HepG2 (cell line): ENCODE results near the gene NDST1. TPM values are rescaled to one million over a fixed set of nuclear protein-coding genes. Genes with fewer than 3 reads are reported as not detected.

Source experiments
- ATAC-seq: fragments of 200-7000 bp; cut with Tn5 transposase; 3 replicates; pipeline ENCODE4 v1.9.1; 2020; ENCODE audit warnings: mild to moderate bottlenecking, moderate library complexity
- BruUV-seq: library from RNA; stranded (reverse); fragments of 400-500 nt; replicated peaks from 2 replicates; lab custom pipeline; 2021; lab: Mats Ljungman, UMichigan
- CTCF ChIA-PET: fragments of 300-600 bp; formaldehyde crosslinking; extraction: SDS; loops from one replicate; lab custom pipeline; 2021; ENCODE audit warnings: low total read pairs, inconsistent platforms, low intra/inter-chr PET ratio; lab: Yijun Ruan, JAX
- POLR2A ChIA-PET: fragments of 350-600 bp; sonication (Branson Sonifier 250); formaldehyde crosslinking; loops from one replicate; lab custom pipeline; 2020; ENCODE audit warnings: antibody characterized with exemption, inconsistent platforms; lab: Yijun Ruan, JAX
- DNase-seq: peaks from one replicate; pipeline ENCODE4 v3.0.0-alpha.2; 2015; ENCODE audit warnings: low spot score
- FAIRE-seq: peaks from 3 replicates; lab custom pipeline; 2011; peaks lifted over from hg19 to GRCh38; lab: Jason Lieb, UNC
- H2AFZ ChIP-seq: one replicate; pipeline ENCODE4 v1.6.1; 2011; ENCODE audit warnings: low read length, inconsistent platforms
- H3K27ac ChIP-seq: fragments of 300-600 bp; 3 replicates; pipeline ENCODE4 v1.8.0; 2011; ENCODE audit warnings: mixed run types, mild to moderate bottlenecking, mixed read lengths, low read length, inconsistent platforms; ENCODE audit not compliant: insufficient read depth; ENCODE audit errors: extremely low read length
- H3K27me3 ChIP-seq, 2 experiments: fragments of 200-600 bp in 1 of 2; 2 replicates in 1 of 2; 3 replicates in 1 of 2; pipeline versions ENCODE4 v1.6.0 to v1.8.0; 2011; ENCODE audit warnings: low read length in 2 of 2, mild to moderate bottlenecking in 2 of 2, moderate library complexity in 2 of 2, inconsistent platforms in 1 of 2; ENCODE audit not compliant: insufficient read depth in 2 of 2, control insufficient read depth in 1 of 2
- H3K36me3 ChIP-seq, 2 experiments: fragments of 200-600 bp in 1 of 2; replicated peaks in 1 of 2; 2 replicates in 1 of 2; 3 replicates in 1 of 2; pipeline versions ENCODE4 v1.5.1 to v1.8.0; 2011; ENCODE audit warnings: low read length in 2 of 2, inconsistent platforms in 1 of 2; ENCODE audit not compliant: insufficient read depth in 2 of 2, control insufficient read depth in 1 of 2
- H3K4me1 ChIP-seq: 2 replicates; pipeline ENCODE4 v1.5.1; 2012; ENCODE audit warnings: low read length, inconsistent platforms; ENCODE audit not compliant: insufficient read depth
- H3K4me2 ChIP-seq: 2 replicates; pipeline ENCODE4 v1.6.0; 2011; ENCODE audit warnings: low read depth, low read length, inconsistent platforms
- H3K4me3 ChIP-seq, 3 experiments: fragments of 200-600 bp in 1 of 3; sonication (generic), shearing (Covaris generic) in 1 of 3; replicated peaks in 1 of 3; 2 replicates each; pipeline ENCODE4 v1.5.1; 2011 to 2016; ENCODE audit warnings: low read length in 3 of 3, inconsistent platforms in 2 of 3, low read depth in 2 of 3, mild to moderate bottlenecking in 2 of 3, control low read depth in 1 of 3, mixed read lengths in 1 of 3; ENCODE audit not compliant: insufficient read depth in 1 of 3
- H3K79me2 ChIP-seq: one replicate; pipeline ENCODE4 v1.6.1; 2011; ENCODE audit warnings: low read length, inconsistent platforms; ENCODE audit not compliant: insufficient read depth
- H3K9ac ChIP-seq: 2 replicates; pipeline ENCODE4 v1.6.0; 2011; ENCODE audit warnings: mild to moderate bottlenecking, low read depth, low read length, inconsistent platforms; ENCODE audit not compliant: insufficient read depth
- H3K9me3 ChIP-seq: 2 replicates; pipeline ENCODE4 v1.5.1; 2012; ENCODE audit warnings: mild to moderate bottlenecking, low read length
- H4K20me1 ChIP-seq: 2 replicates; pipeline ENCODE4 v1.6.0; 2011; ENCODE audit warnings: inconsistent platforms, mild to moderate bottlenecking, low read length, moderate library complexity; ENCODE audit not compliant: insufficient read depth
- BCL6 ChIP-seq: IDR thresholded peaks from 2 replicates; pipeline ENCODE4 v1.6.1; 2016; ENCODE audit warnings: missing genetic modification reagents, missing compliant biosample characterization
- ESRRA ChIP-seq: sonication (generic); formaldehyde crosslinking; IDR thresholded peaks from 2 replicates; pipeline ENCODE4 v1.5.1; 2020; ENCODE audit warnings: mild to moderate bottlenecking, low read depth, missing genetic modification reagents
- JUN ChIP-seq: sonication (generic); formaldehyde crosslinking; IDR thresholded peaks from 2 replicates; pipeline ENCODE4 v1.4.0; 2020; ENCODE audit warnings: mild to moderate bottlenecking, missing genetic modification reagents
- LCORL ChIP-seq, 2 experiments: fragments of 450-650 bp in 1 of 2; sonication (generic) in 1 of 2; formaldehyde crosslinking in 1 of 2; IDR thresholded peaks; 2 replicates each; pipeline versions ENCODE4 v1.5.0 to v1.6.1; 2017 to 2020; ENCODE audit warnings: antibody characterized with exemption in 1 of 2, missing genetic modification reagents in 1 of 2
- MTA1 ChIP-seq: sonication (generic); formaldehyde crosslinking; IDR thresholded peaks from 2 replicates; pipeline ENCODE4 v1.4.0; 2020; ENCODE audit warnings: missing genetic modification reagents, mild to moderate bottlenecking, borderline replicate concordance
- REXO4 ChIP-seq: sonication (generic); formaldehyde crosslinking; IDR thresholded peaks from 2 replicates; pipeline ENCODE4 v1.8.0; 2022; ENCODE audit warnings: missing genetic modification reagents, mild to moderate bottlenecking, borderline replicate concordance
- SPEN ChIP-seq: sonication (generic); formaldehyde crosslinking; IDR thresholded peaks from 2 replicates; pipeline ENCODE4 v1.5.1; 2020; ENCODE audit warnings: low read depth, mild to moderate bottlenecking, missing genetic modification reagents
- ZBTB38 ChIP-seq: sonication (generic); formaldehyde crosslinking; IDR thresholded peaks from 2 replicates; pipeline ENCODE4 v1.5.1; 2020; ENCODE audit warnings: mild to moderate bottlenecking, missing genetic modification reagents
- ZBTB49 ChIP-seq: sonication (generic); formaldehyde crosslinking; IDR thresholded peaks from 2 replicates; pipeline ENCODE4 v1.4.0; 2020; ENCODE audit warnings: missing genetic modification reagents, borderline replicate concordance
- ZBTB7A ChIP-seq: sonication (generic); formaldehyde crosslinking; IDR thresholded peaks from 2 replicates; pipeline ENCODE4 v1.8.0; 2022; ENCODE audit warnings: mild to moderate bottlenecking, missing genetic modification reagents
- ZFX ChIP-seq: sonication (generic); formaldehyde crosslinking; IDR thresholded peaks from 2 replicates; pipeline ENCODE4 v1.4.0; 2020; ENCODE audit warnings: mild to moderate bottlenecking, low read depth, missing genetic modification reagents, moderate library complexity
- ZNF30 ChIP-seq: sonication (generic); formaldehyde crosslinking; IDR thresholded peaks from 2 replicates; pipeline ENCODE4 v1.5.0; 2020; ENCODE audit warnings: mild to moderate bottlenecking, missing genetic modification reagents
- ZNF33B ChIP-seq: sonication (generic); formaldehyde crosslinking; IDR thresholded peaks from 2 replicates; pipeline ENCODE4 v1.5.1; 2020; ENCODE audit warnings: mild to moderate bottlenecking, missing genetic modification reagents
- ZNF674 ChIP-seq: sonication (generic); formaldehyde crosslinking; IDR thresholded peaks from 2 replicates; pipeline ENCODE4 v1.5.0; 2020; ENCODE audit warnings: low read depth, mild to moderate bottlenecking, missing genetic modification reagents
- ZSCAN21 ChIP-seq: sonication (generic); formaldehyde crosslinking; IDR thresholded peaks from 2 replicates; pipeline ENCODE4 v1.8.0; 2022; ENCODE audit warnings: mild to moderate bottlenecking, missing genetic modification reagents, moderate library complexity, borderline replicate concordance
- WGBS: methylation state at CpG from one replicate; pipeline ENCODE4 v1.1.6; 2017; ENCODE audit warnings: low lambda C conversion rate; 5-methylcytosine and 5-hydroxymethylcytosine counted together
- in situ Hi-C: cut with HindIII; loops from 2 replicates; pipeline ENCODE4 v1.10.0; 2017; ENCODE audit warnings: low pct_unique_long_range_greater_than_20kb; ENCODE audit not compliant: extremely low pct_ligation_motif_present
- intact Hi-C: fragments of 100-400 bp; cut with micrococcal nuclease; formaldehyde crosslinking; loops from one replicate; pipeline ENCODE4 v1.10.0; 2022; ENCODE audit not compliant: unreplicated experiment
- polyA plus RNA-seq, 8 experiments: library from polyadenylated mRNA; depleted of rRNA in 3 of 8; stranded (reverse) in 7 of 8; unstranded in 1 of 8; fragments of >200 nt; fragmentation: Illumina TruSeq in 4 of 8; extraction: Trizol in 4 of 8; gene quantifications; 2 replicates each; pipeline versions ENCODE4 v1.2.1 to v1.2.3, GENCODE V29; 2011 to 2016; ENCODE audit warnings: low read depth in 4 of 8, missing spikeins in 1 of 8, mixed read lengths in 1 of 8; ENCODE audit not compliant: insufficient read depth in 1 of 8
- total RNA-seq, 5 experiments: library from RNA; depleted of rRNA; stranded (reverse); fragments of >200 nt; fragmentation: Illumina TruSeq; extraction: Trizol; gene quantifications; 2 replicates each; pipeline ENCODE4 v1.2.3, GENCODE V29; 2016; ENCODE audit warnings: low read depth in 1 of 5
- TF ChIP-seq, protein P1 (sequence below): sonication (generic); formaldehyde crosslinking; IDR thresholded peaks from 2 replicates; pipeline ENCODE4 v1.4.0; 2020; ENCODE audit warnings: missing genetic modification reagents

Gene NDST1
- total and polyA plus RNA-seq, 2 of the 13 experiments (the other 11 are each of a cell fraction or from before 2014, with no cell fraction given), result 23.8 to 26.2 TPM

DNA sequence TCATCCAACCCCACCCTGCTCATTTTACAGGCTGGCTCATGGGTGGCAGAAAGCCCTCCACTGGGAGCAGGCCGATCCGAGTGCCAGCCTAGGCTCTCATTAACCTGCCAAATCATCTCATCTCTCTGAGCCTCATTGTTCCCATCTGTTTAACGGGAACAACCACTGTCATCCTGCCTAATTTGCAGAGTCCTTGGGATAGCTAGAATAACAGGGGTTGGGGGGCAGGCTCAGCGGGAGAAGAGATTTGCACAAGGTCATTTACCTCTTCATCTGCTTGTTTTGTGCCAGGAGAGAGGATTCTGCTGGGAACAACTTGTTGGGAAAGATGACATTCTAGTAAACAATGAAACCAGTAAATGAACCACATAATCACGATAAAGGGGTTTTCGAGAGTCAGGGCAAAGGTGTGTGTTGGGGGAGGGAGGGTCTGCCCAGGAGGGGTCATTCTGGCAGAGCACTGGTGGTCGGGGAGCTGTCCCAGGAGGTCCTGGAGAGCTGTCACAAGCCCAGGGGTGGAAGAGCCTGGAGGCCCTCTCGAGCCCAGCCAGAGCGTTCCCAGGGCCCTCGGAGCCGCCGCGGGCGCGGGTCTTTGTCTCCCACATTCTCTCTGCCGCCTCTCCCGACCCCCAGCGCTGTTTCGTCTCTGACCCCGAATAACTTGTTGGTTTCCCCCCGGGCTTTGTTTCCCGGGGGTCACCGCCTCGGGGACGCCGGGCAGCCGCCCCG lies 22.8 kb upstream of the NDST1 start (continued):
- TF ChIP-seq ZBTB49 (CRISPR knock-in tag), result no peak
- TF ChIP-seq ZSCAN21 (CRISPR knock-in tag), result 0 out of 2 replicates have a peak, but pooled peaks have one; percentile 32
- TF ChIP-seq JUN, result no peak
- TF ChIP-seq ESRRA (CRISPR knock-in tag), result no peak
- no peak for TF ChIP-seq LCORL (IDR thresholded peaks at IDR 0.05)
- TF ChIP-seq LCORL (CRISPR knock-in tag; IDR thresholded peaks at IDR 0.05), result peak; percentile 37; the same call in 1 of the 2 replicates
- no peak for TF ChIP-seq MTA1
- TF ChIP-seq, all 625 proteins: peak for 63

- POLR2A ChIA-PET, result interaction anchor here (1.2 to 3.7 kb wide), 9 partner anchors 12 to 56 kb away, joined by 3 to 39 read pairs (median 11); no protein-coding TSS in a partner anchor
- Histone ChIP-seq H2AFZ (no peak overlapping the region), H3K36me3 (peaks cover 1 to 15% of the 10 kb centered on the region in 2 experiments; a peak in 3 of 5 replicates), H3K27ac (peak overlapping the region; percentile 96), H3K27me3 (peaks cover 2 to 8% of the 10 kb centered on the region in 2 experiments; a peak in 2 of 5 replicates), H3K9ac (peak overlapping the region; percentile 96), H4K20me1 (peaks cover 33% of the 10 kb centered on the region), H3K9me3 (no peaks in the 10 kb centered on the region), H3K4me2 (peak overlapping the region; percentile 84), H3K4me1 (peaks cover 75% of the 10 kb centered on the region), H3K79me2 (peaks cover 46% of the 10 kb centered on the region), H3K4me3 (peak overlapping the region; percentile 88 to 94 (median 91))
- DNase-seq, result peak; percentile 28
- peak; percentile 56 for ATAC-seq
- in situ Hi-C loops, result loop anchor here (5.0 kb wide), 1 partner anchor 36 kb away; no protein-coding TSS in a partner anchor
- WGBS, result 0% methylated on average over 17 of the region's 90 CpGs
- no peak for FAIRE-seq
- BruUV-seq, result no TSS peak
- CTCF ChIA-PET, result interaction anchor here (2.2 kb wide), 1 partner anchor 59 kb away, joined by 11 read pairs; no protein-coding TSS in a partner anchor
- intact Hi-C loops, result no loop called here
- 0 out of 2 replicates have a peak, but pooled peaks have one; percentile 68 for TF ChIP-seq ZNF674
- TF ChIP-seq ZNF33B (CRISPR knock-in tag), result peak; percentile 27; the same call in 1 of the 2 replicates
- TF ChIP-seq ZFX, result peak; percentile 66
- 0 out of 2 replicates have a peak, but pooled peaks have one; percentile 6 for TF ChIP-seq BCL6
- TF ChIP-seq ZBTB7A (CRISPR knock-in tag), result peak; percentile 19; the same call in 1 of the 2 replicates
- TF ChIP-seq, protein P1, sequence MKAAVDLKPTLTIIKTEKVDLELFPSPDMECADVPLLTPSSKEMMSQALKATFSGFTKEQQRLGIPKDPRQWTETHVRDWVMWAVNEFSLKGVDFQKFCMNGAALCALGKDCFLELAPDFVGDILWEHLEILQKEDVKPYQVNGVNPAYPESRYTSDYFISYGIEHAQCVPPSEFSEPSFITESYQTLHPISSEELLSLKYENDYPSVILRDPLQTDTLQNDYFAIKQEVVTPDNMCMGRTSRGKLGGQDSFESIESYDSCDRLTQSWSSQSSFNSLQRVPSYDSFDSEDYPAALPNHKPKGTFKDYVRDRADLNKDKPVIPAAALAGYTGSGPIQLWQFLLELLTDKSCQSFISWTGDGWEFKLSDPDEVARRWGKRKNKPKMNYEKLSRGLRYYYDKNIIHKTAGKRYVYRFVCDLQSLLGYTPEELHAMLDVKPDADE (CRISPR knock-in tag), result no peak
- peak; percentile 52; the same call in 1 of the 2 replicates for TF ChIP-seq SPEN (CRISPR knock-in tag)
- 0 out of 2 replicates have a peak, but pooled peaks have one; percentile 38 for TF ChIP-seq ZNF30 (CRISPR knock-in tag)
- no peak for TF ChIP-seq REXO4 (CRISPR knock-in tag)
- peak; percentile 43; the same call in 1 of the 2 replicates for TF ChIP-seq ZBTB38 (CRISPR knock-in tag)
These were observed 22.1 kb upstream of the NDST1 start for GRCh38 chr5:150485693-150486401.
